K562 (cell line): ENCODE measurements around the gene AGPAT4. TPM values are rescaled to one million over a fixed set of nuclear protein-coding genes. Genes with fewer than 3 reads are reported as not detected.

Source experiments
- ATAC-seq: fragments of 200-7000 bp; cut with Tn5 transposase; 3 replicates; pipeline ENCODE4 v1.9.1; 2020; ENCODE audit warnings: moderate library complexity
- BruUV-seq: library from RNA; stranded (reverse); fragments of 400-500 nt; replicated peaks from 2 replicates; lab custom pipeline; 2021; lab: Mats Ljungman, UMichigan
- CTCF ChIA-PET: fragments of 300-600 bp; formaldehyde crosslinking; extraction: SDS; loops from one replicate; lab custom pipeline; 2021; ENCODE audit warnings: low intra/inter-chr PET ratio; lab: Yijun Ruan, JAX
- POLR2A ChIA-PET: fragments of 300-600, 350-650 bp; sonication (Branson Sonifier 250); formaldehyde crosslinking; extraction: SDS; loops from one replicate; lab custom pipeline; 2021; ENCODE audit warnings: antibody characterized with exemption, inconsistent platforms; lab: Yijun Ruan, JAX
- DNase-seq, 4 experiments: peaks; one replicate each; pipeline versions ENCODE4 v3.0.0 to v3.0.0-alpha.2; 2011 to 2018; ENCODE audit warnings: low spot score in 3 of 4, mixed read lengths in 3 of 4; ENCODE audit errors: extremely low read depth in 1 of 4
- FAIRE-seq: peaks from 2 replicates; lab custom pipeline; 2011; peaks lifted over from hg19 to GRCh38; lab: Jason Lieb, UNC
- H2AFZ ChIP-seq: 2 replicates; pipeline ENCODE4 v1.6.0; 2011; ENCODE audit warnings: low read depth, low read length, control low read depth, inconsistent platforms
- H3K27ac ChIP-seq: fragments of 200-600 bp; 3 replicates; pipeline ENCODE4 v1.8.0; 2011; ENCODE audit warnings: low read depth, mild to moderate bottlenecking, control low read depth, inconsistent platforms, low read length, moderate library complexity, mixed read lengths; ENCODE audit errors: extremely low read depth
- H3K27me3 ChIP-seq, 2 experiments: fragments of 300-600 bp in 1 of 2; 2 replicates in 1 of 2; 3 replicates in 1 of 2; pipeline versions ENCODE4 v1.6.0 to v1.8.0; 2011; ENCODE audit warnings: inconsistent platforms in 2 of 2, low read length in 2 of 2, mild to moderate bottlenecking in 1 of 2, mixed read lengths in 1 of 2, moderate library complexity in 1 of 2; ENCODE audit not compliant: control insufficient read depth in 2 of 2, insufficient read depth in 2 of 2
- H3K36me3 ChIP-seq: fragments of 300-600 bp; 3 replicates; pipeline ENCODE4 v1.8.0; 2011; ENCODE audit warnings: mild to moderate bottlenecking, low read length, inconsistent platforms; ENCODE audit not compliant: control insufficient read depth, insufficient read depth
- H3K4me1 ChIP-seq, 2 experiments: fragments of 200-600 bp in 1 of 2; replicated peaks in 1 of 2; 2 replicates in 1 of 2; 3 replicates in 1 of 2; pipeline versions ENCODE4 v1.5.1 to v1.8.0; 2011; ENCODE audit warnings: inconsistent platforms in 2 of 2, low read length in 2 of 2, mild to moderate bottlenecking in 1 of 2, mixed read lengths in 1 of 2, moderate library complexity in 1 of 2; ENCODE audit not compliant: control insufficient read depth in 2 of 2, insufficient read depth in 2 of 2
- H3K4me2 ChIP-seq: 2 replicates; pipeline ENCODE4 v1.6.1; 2011; ENCODE audit warnings: low read length, control low read depth, inconsistent platforms, mixed read lengths; ENCODE audit not compliant: insufficient read depth
- H3K4me3 ChIP-seq: fragments of 200-600 bp; sonication (generic), shearing (Covaris generic); 2 replicates; pipeline ENCODE4 v1.5.1; 2016; ENCODE audit warnings: control low read depth, inconsistent platforms
- H3K79me2 ChIP-seq: fragments of 200-600 bp; 3 replicates; pipeline ENCODE4 v1.8.0; 2011; ENCODE audit warnings: low read length, inconsistent platforms; ENCODE audit not compliant: control insufficient read depth, insufficient read depth
- H3K9ac ChIP-seq, 2 experiments: 2 replicates each; pipeline versions ENCODE4 v1.6.0 to v1.6.1; 2011; ENCODE audit warnings: low read depth in 2 of 2, low read length in 2 of 2, control low read depth in 1 of 2, inconsistent platforms in 1 of 2, mild to moderate bottlenecking in 1 of 2, mixed read lengths in 1 of 2; ENCODE audit not compliant: insufficient read depth in 1 of 2
- H3K9me1 ChIP-seq: one replicate; pipeline ENCODE4 v1.6.0; 2011; ENCODE audit warnings: inconsistent platforms, mild to moderate bottlenecking, low read length, moderate library complexity; ENCODE audit not compliant: control insufficient read depth, insufficient read depth
- H3K9me3 ChIP-seq: replicated peaks from 2 replicates; pipeline ENCODE4 v1.5.1; 2011; ENCODE audit warnings: low read depth, low read length, inconsistent platforms; ENCODE audit not compliant: control insufficient read depth, insufficient read depth
- H4K20me1 ChIP-seq: replicated peaks from 2 replicates; pipeline ENCODE4 v1.6.1; 2011; ENCODE audit warnings: low read length, inconsistent platforms, mixed read lengths; ENCODE audit not compliant: control insufficient read depth, insufficient read depth
- RFX1 ChIP-seq: fragments of 450-650 bp; IDR thresholded peaks from 2 replicates; pipeline ENCODE4 v1.6.1; 2016; ENCODE audit warnings: mild to moderate bottlenecking, moderate library complexity
- WGBS: fragments of 100-300 bp; shearing (Covaris generic); methylation state at CpG from one replicate; pipeline ENCODE4 v1.1.6; 2016; ENCODE audit warnings: low coverage, mixed read lengths; ENCODE audit not compliant: insufficient coverage; ENCODE audit errors: missing lambda C conversion rate; 5-methylcytosine and 5-hydroxymethylcytosine counted together
- in situ Hi-C: fragments of 300-500 bp; cut with MboI; formaldehyde crosslinking; loops from 4 replicates; pipeline ENCODE4 v1.15.0; 2018; ENCODE audit warnings: inconsistent platforms, mixed read lengths
- intact Hi-C: fragments of 100-400 bp; cut with micrococcal nuclease; formaldehyde crosslinking; loops from 2 replicates; pipeline ENCODE4 v1.14.2; 2022
- polyA plus RNA-seq, 8 experiments: library from polyadenylated mRNA; depleted of rRNA in 4 of 8; stranded (reverse) in 5 of 8; unstranded in 3 of 8; fragments of >200 nt; fragmentation: Nextera tagmentation in 2 of 8; fragmentation: Illumina TruSeq in 1 of 8; extraction: Ambion mirVana in 2 of 8; extraction: Trizol in 1 of 8; gene quantifications; 2 replicates each; pipeline versions ENCODE4 v1.2.1 to v1.2.3, GENCODE V29; 2011 to 2014; ENCODE audit warnings: inconsistent platforms in 1 of 8, missing spikeins in 1 of 8
- total RNA-seq, 7 experiments: library from RNA; depleted of rRNA in 6 of 7; stranded (reverse); fragments of >200 nt in 6 of 7; fragmentation: Illumina TruSeq in 2 of 7; extraction: Trizol in 2 of 7; gene quantifications; 2 replicates each; pipeline versions ENCODE4 v1.2.1 to v1.2.3, GENCODE V29; 2011 to 2021; ENCODE audit warnings: low replicate concordance in 1 of 7
- TF ChIP-seq, protein P1 (sequence below), 2 experiments: IDR thresholded peaks in 1 of 2; conservative IDR thresholded peaks in 1 of 2; 2 replicates each; pipeline ENCODE4 v1.6.1; 2016; ENCODE audit warnings: low read depth in 2 of 2, mild to moderate bottlenecking in 1 of 2, missing compliant biosample characterization in 1 of 2, missing genetic modification characterization in 1 of 2, moderate library complexity in 1 of 2
- TF ChIP-seq, protein P2 (sequence below): fragments of 450-650 bp; IDR thresholded peaks from 2 replicates; pipeline ENCODE4 v1.6.1; 2016; ENCODE audit warnings: mild to moderate bottlenecking, moderate library complexity

Gene AGPAT4
- total and polyA plus RNA-seq, 9 of the 15 experiments (the other 6 are each of a cell fraction or from before 2014, with no cell fraction given), result 2.2 to 15.0 (median 5.7) TPM

DNA sequence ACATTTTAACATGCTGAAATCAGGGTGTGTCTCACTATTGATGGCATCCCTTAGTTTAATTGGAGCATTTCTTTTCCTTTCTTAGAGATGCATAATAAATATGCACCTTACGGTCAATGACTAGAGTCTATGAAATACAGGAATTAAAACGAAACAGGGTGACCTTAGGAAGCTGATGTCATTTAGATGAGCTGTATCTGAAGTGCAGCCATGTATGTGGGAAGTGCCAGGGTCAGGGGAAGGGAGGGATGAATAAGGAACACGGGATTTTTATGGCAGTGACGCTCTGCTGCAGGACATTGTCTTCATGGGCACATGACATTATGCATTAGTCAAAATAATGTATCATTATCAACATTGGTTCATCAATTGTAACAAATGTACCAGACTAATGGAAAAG is 84.0 kb downstream of the AGPAT4 start (continued):
- TF ChIP-seq, protein P1, sequence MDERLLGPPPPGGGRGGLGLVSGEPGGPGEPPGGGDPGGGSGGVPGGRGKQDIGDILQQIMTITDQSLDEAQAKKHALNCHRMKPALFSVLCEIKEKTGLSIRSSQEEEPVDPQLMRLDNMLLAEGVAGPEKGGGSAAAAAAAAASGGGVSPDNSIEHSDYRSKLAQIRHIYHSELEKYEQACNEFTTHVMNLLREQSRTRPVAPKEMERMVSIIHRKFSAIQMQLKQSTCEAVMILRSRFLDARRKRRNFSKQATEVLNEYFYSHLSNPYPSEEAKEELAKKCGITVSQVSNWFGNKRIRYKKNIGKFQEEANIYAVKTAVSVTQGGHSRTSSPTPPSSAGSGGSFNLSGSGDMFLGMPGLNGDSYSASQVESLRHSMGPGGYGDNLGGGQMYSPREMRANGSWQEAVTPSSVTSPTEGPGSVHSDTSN (CRISPR knock-in tag; IDR thresholded peaks at IDR 0.05; ENCODE audit: low read depth), result no peak
- TF ChIP-seq, protein P1 (tag; conservative IDR thresholded peaks at IDR 0.05; ENCODE audit: low read depth), result no peak

GRCh38 chr6:161188547-161189465 is 85.1 kb downstream of the AGPAT4 start:
- in situ Hi-C loops (no loop called here), intact Hi-C loops (no loop called here)
- CTCF ChIA-PET, result interaction anchor here (0.7 kb wide), 1 partner anchor 10 kb away, joined by 3 read pairs; no protein-coding TSS in a partner anchor
- FAIRE-seq (no peak), ATAC-seq (no peak), DNase-seq (no peak)
- POLR2A ChIA-PET, result no interaction called here
- Histone ChIP-seq H3K4me3 (no peak overlapping the region), H3K9me3 (peaks cover 7% of the 10 kb centered on the region; the same call in 1 of the 2 replicates), H3K4me2 (no peak overlapping the region), H4K20me1 (no peaks in the 10 kb centered on the region), H3K9me1 (no peaks in the 10 kb centered on the region), H3K9ac (no peak overlapping the region), H3K36me3 (no peaks in the 10 kb centered on the region), H3K79me2 (no peaks in the 10 kb centered on the region), H3K27me3 (no peaks in the 10 kb centered on the region), H2AFZ (peak overlapping the region; percentile 12; the same call in 1 of the 2 replicates), H3K27ac (no peak overlapping the region), H3K4me1 (peaks cover 2 to 8% of the 10 kb centered on the region in 2 experiments; a peak in 3 of 5 replicates)
- WGBS, result 58% methylated on average over 19 of the region's 19 CpGs
- no TSS peak for BruUV-seq
- TF ChIP-seq RFX1, result peak; percentile 65; the same call in 1 of the 2 replicates
- TF ChIP-seq, protein P2, sequence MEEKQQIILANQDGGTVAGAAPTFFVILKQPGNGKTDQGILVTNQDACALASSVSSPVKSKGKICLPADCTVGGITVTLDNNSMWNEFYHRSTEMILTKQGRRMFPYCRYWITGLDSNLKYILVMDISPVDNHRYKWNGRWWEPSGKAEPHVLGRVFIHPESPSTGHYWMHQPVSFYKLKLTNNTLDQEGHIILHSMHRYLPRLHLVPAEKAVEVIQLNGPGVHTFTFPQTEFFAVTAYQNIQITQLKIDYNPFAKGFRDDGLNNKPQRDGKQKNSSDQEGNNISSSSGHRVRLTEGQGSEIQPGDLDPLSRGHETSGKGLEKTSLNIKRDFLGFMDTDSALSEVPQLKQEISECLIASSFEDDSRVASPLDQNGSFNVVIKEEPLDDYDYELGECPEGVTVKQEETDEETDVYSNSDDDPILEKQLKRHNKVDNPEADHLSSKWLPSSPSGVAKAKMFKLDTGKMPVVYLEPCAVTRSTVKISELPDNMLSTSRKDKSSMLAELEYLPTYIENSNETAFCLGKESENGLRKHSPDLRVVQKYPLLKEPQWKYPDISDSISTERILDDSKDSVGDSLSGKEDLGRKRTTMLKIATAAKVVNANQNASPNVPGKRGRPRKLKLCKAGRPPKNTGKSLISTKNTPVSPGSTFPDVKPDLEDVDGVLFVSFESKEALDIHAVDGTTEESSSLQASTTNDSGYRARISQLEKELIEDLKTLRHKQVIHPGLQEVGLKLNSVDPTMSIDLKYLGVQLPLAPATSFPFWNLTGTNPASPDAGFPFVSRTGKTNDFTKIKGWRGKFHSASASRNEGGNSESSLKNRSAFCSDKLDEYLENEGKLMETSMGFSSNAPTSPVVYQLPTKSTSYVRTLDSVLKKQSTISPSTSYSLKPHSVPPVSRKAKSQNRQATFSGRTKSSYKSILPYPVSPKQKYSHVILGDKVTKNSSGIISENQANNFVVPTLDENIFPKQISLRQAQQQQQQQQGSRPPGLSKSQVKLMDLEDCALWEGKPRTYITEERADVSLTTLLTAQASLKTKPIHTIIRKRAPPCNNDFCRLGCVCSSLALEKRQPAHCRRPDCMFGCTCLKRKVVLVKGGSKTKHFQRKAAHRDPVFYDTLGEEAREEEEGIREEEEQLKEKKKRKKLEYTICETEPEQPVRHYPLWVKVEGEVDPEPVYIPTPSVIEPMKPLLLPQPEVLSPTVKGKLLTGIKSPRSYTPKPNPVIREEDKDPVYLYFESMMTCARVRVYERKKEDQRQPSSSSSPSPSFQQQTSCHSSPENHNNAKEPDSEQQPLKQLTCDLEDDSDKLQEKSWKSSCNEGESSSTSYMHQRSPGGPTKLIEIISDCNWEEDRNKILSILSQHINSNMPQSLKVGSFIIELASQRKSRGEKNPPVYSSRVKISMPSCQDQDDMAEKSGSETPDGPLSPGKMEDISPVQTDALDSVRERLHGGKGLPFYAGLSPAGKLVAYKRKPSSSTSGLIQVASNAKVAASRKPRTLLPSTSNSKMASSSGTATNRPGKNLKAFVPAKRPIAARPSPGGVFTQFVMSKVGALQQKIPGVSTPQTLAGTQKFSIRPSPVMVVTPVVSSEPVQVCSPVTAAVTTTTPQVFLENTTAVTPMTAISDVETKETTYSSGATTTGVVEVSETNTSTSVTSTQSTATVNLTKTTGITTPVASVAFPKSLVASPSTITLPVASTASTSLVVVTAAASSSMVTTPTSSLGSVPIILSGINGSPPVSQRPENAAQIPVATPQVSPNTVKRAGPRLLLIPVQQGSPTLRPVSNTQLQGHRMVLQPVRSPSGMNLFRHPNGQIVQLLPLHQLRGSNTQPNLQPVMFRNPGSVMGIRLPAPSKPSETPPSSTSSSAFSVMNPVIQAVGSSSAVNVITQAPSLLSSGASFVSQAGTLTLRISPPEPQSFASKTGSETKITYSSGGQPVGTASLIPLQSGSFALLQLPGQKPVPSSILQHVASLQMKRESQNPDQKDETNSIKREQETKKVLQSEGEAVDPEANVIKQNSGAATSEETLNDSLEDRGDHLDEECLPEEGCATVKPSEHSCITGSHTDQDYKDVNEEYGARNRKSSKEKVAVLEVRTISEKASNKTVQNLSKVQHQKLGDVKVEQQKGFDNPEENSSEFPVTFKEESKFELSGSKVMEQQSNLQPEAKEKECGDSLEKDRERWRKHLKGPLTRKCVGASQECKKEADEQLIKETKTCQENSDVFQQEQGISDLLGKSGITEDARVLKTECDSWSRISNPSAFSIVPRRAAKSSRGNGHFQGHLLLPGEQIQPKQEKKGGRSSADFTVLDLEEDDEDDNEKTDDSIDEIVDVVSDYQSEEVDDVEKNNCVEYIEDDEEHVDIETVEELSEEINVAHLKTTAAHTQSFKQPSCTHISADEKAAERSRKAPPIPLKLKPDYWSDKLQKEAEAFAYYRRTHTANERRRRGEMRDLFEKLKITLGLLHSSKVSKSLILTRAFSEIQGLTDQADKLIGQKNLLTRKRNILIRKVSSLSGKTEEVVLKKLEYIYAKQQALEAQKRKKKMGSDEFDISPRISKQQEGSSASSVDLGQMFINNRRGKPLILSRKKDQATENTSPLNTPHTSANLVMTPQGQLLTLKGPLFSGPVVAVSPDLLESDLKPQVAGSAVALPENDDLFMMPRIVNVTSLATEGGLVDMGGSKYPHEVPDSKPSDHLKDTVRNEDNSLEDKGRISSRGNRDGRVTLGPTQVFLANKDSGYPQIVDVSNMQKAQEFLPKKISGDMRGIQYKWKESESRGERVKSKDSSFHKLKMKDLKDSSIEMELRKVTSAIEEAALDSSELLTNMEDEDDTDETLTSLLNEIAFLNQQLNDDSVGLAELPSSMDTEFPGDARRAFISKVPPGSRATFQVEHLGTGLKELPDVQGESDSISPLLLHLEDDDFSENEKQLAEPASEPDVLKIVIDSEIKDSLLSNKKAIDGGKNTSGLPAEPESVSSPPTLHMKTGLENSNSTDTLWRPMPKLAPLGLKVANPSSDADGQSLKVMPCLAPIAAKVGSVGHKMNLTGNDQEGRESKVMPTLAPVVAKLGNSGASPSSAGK, result peak; percentile 67
